Omental fat pad (tissue), 4 donors: ENCODE data around the gene FSIP1. TPM values are rescaled to one million over a fixed set of nuclear protein-coding genes. Genes with fewer than 3 reads are reported as not detected.

Source experiments
- ATAC-seq: fragments of 150-250 bp; one replicate; pipeline ENCODE4 v1.9.1; 2016; ENCODE audit warnings: mild to moderate bottlenecking, moderate library complexity; ENCODE audit not compliant: low FRiP score
- DNase-seq: peaks from one replicate; pipeline ENCODE4 v3.0.0-alpha.2; 2019; ENCODE audit warnings: low spot score
- total RNA-seq, 4 donors: library from RNA; depleted of rRNA; stranded (reverse); fragments of >200 nt; gene quantifications; one replicate each; pipeline ENCODE4 v1.1.0, GENCODE V29; 2016
- TF ChIP-seq, protein P1 (sequence below), 3 donors: fragments of 450-650 bp; IDR thresholded peaks; one replicate each; pipeline ENCODE4 v1.5.1; 2016 to 2017; ENCODE audit warnings: antibody characterized with exemption in 3 of 3, mild to moderate bottlenecking in 3 of 3, moderate library complexity in 2 of 3

FSIP1 gene
- total RNA-seq, 4 donors from 2014 or later: 0.32 to 0.48 (median 0.41) TPM

DNA sequence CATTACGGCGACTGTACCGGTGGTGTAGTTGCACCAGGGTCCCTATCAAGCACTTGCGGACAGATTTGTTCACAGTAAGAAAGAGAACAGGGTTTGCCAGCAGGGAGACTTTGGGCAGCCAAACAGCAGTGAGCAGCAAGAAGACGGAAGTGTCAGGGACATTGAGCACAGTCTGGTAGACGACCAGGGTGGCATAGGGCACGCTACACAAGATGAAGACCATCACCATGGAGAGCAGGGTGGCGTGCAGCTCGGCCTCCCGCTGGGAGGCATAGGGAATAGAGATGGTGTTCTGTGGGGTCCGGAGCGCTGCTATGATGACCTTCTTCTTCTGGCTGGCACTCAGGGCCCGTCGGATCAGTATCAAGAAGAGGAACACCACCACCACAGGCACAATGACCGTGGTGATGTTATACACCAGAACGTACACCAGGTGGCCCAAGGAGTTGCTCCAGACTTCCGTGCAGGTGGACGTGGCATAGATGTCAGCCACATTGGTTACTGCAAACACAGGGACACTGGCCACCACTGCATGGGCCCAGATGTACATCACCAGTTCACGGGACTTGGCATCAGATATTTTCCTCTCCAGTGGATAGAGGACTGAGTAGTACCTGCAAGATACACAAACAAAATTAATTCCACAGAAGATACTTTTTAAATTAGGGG lies 19.1 kb upstream of the FSIP1 start:
- ATAC-seq (no peak), DNase-seq (no peak)
- TF ChIP-seq, protein P1, sequence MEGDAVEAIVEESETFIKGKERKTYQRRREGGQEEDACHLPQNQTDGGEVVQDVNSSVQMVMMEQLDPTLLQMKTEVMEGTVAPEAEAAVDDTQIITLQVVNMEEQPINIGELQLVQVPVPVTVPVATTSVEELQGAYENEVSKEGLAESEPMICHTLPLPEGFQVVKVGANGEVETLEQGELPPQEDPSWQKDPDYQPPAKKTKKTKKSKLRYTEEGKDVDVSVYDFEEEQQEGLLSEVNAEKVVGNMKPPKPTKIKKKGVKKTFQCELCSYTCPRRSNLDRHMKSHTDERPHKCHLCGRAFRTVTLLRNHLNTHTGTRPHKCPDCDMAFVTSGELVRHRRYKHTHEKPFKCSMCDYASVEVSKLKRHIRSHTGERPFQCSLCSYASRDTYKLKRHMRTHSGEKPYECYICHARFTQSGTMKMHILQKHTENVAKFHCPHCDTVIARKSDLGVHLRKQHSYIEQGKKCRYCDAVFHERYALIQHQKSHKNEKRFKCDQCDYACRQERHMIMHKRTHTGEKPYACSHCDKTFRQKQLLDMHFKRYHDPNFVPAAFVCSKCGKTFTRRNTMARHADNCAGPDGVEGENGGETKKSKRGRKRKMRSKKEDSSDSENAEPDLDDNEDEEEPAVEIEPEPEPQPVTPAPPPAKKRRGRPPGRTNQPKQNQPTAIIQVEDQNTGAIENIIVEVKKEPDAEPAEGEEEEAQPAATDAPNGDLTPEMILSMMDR (IDR thresholded peaks at IDR 0.05): no peak

GRCh38 chr15:39799552-39800011 lies 16.9 kb upstream of the FSIP1 start:
- DNase-seq (no peak), ATAC-seq (no peak)
- TF ChIP-seq, protein P1 (IDR thresholded peaks at IDR 0.05): no peak

GRCh38 chr15:39798382-39798781 lies 15.7 kb upstream of the FSIP1 start:
- ATAC-seq: no peak
- TF ChIP-seq, protein P1 (IDR thresholded peaks at IDR 0.05): no peak

GRCh38 chr15:39797407-39797806 lies 14.8 kb upstream of the FSIP1 start:
- DNase-seq (no peak), ATAC-seq (no peak)
- TF ChIP-seq, protein P1 (IDR thresholded peaks at IDR 0.05): no peak

More at GRCh38 chr15:39798382-39798781, 15.7 kb upstream of the FSIP1 start:
- no peak for DNase-seq

DNA sequence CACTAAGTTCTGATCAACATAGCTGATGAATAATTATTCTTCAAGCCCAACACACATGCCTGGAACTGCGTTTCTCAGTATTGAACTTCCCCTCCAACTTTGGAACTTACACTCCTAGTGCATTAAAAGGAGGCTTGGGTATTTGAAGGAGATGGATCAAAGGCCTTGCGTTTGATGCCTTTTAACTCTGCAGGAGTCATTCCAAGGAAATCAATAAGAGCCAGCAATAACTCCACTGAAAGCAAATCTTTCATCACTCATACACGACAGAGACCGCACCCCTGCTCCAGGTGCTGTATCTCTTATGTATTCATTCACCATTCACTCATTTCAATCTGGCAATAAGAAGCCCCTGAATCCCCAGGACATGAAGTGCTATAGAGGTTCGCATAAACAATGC lies 14.0 kb upstream of the FSIP1 start:
- TF ChIP-seq, protein P1 (IDR thresholded peaks at IDR 0.05): no peak
- no peak for ATAC-seq
- no peak for DNase-seq

- TF ChIP-seq, protein P1 (IDR thresholded peaks at IDR 0.05): no peak
- DNase-seq (no peak), ATAC-seq (no peak)
Measured at GRCh38 chr15:39795486-39795885, 12.8 kb upstream of the FSIP1 start.

- DNase-seq: no peak
- ATAC-seq: no peak
- TF ChIP-seq, protein P1 (IDR thresholded peaks at IDR 0.05): no peak
Measured at GRCh38 chr15:39794954-39795353, 12.3 kb upstream of the FSIP1 start.
